GM10248 (cell line): ENCODE data around the gene KLHL30.
A peak's percentile ranks its signal among the peaks of the same experiment; 100 is the strongest.
"Not testable (repeated sequence)": the region's sequence is repeated elsewhere in the genome, so short reads cannot be mapped to it uniquely, and the experiment has no call there.

Experiments
- CTCF ChIA-PET: fragments of 300-600 bp; sonication (Branson Sonifier 250); formaldehyde crosslinking; extraction: SDS; loops from one replicate; lab custom pipeline; 2021; ENCODE audit warnings: antibody characterized with exemption; lab: Yijun Ruan, JAX
- POLR2A ChIA-PET: fragments of 350-650 bp; sonication (Branson Sonifier 250); formaldehyde crosslinking; extraction: SDS; loops from one replicate; lab custom pipeline; 2020; ENCODE audit warnings: antibody characterized with exemption; lab: Yijun Ruan, JAX
- DNase-seq: peaks from one replicate; pipeline ENCODE4 v3.0.0; 2012; ENCODE audit errors: extremely low spot score
- CTCF ChIP-seq: IDR thresholded peaks from 2 replicates; pipeline ENCODE4 v1.5.1; 2012; ENCODE audit warnings: mild to moderate bottlenecking, low read depth; ENCODE audit errors: extremely low read depth, missing control alignments, control extremely low read depth

KLHL30 gene

DNA sequence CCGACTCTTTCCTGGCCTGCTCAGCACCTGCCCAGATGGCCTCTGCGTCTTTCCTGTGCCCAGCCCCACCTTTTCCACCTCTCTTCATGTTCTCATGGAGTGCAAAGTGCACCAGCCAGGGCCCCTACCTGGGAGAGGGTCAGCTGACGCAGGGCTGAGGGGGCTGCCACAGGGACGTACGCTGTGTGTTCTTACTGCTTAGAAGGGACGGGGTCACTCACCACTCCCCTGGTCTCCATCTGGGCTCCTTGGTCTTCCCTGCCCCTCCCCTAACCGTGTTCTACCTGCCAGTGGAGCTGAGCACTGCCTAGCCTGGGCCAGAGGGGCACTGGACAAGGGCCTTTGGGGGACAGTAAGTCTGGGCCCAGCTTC, 28.9 kb downstream of the KLHL30 start:
- DNase-seq: no peak
- ChIA-PET POLR2A (no interaction called here), CTCF (interaction anchor here (1.3 kb wide), 1 partner anchor 28 kb away, joined by 4 read pairs; no protein-coding TSS in a partner anchor)
- no peak for TF ChIP-seq CTCF

- ChIA-PET POLR2A (no interaction called here), CTCF (interaction anchor here (1.3 kb wide), 1 partner anchor 29 kb away, joined by 4 read pairs; no protein-coding TSS in a partner anchor)
- DNase-seq: no peak
- no peak for TF ChIP-seq CTCF
These were observed 29.3 kb downstream of the KLHL30 start for GRCh38 chr2:238167761-238168160.

GRCh38 chr2:238168196-238169047, 30.0 kb downstream of the KLHL30 start:
- peak; percentile 15 for DNase-seq
- CTCF ChIA-PET: interaction anchor here (1.3 kb wide), 1 partner anchor 29 kb away, joined by 4 read pairs; no protein-coding TSS in a partner anchor
- POLR2A ChIA-PET: no interaction called here
- no peak for TF ChIP-seq CTCF

GRCh38 chr2:238169048-238169707, 30.7 kb downstream of the KLHL30 start:
- no peak for TF ChIP-seq CTCF
- no peak for DNase-seq
- CTCF ChIA-PET: no interaction called here
- POLR2A ChIA-PET: no interaction called here

GRCh38 chr2:238169708-238170251, 31.3 kb downstream of the KLHL30 start:
- no peak for TF ChIP-seq CTCF
- CTCF ChIA-PET: no interaction called here
- POLR2A ChIA-PET: no interaction called here
- no peak for DNase-seq

- DNase-seq: no peak
- CTCF ChIA-PET: no interaction called here
- POLR2A ChIA-PET: no interaction called here
- no peak for TF ChIP-seq CTCF
These were observed 32.1 kb downstream of the KLHL30 start for GRCh38 chr2:238170386-238171071.

DNA sequence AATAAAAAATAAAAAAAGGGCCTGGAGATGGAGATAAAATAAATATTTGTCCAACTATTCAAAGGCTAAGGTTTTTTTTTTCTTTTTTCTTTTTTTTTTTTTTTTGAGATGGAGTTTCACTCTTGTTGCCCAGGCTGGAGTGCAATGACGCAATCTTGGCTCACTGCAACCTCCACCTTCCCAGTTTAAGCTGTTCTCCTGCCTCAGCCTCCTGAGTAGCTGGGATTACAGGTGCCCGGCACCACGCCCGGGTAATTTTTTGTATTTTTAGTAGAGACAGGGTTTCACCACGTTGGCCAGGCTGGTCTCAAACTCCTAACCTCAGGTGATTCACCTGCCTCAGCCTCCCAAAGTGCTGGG, 32.6 kb downstream of the KLHL30 start:
- DNase-seq, POLR2A ChIA-PET, CTCF ChIA-PET: not testable (repeated sequence)
